K562 (cell line): ENCODE results near the gene NPAP1. TPM values are rescaled to one million over a fixed set of nuclear protein-coding genes. Genes with fewer than 3 reads are reported as not detected.

Experiments used
- ATAC-seq: fragments of 200-7000 bp; cut with Tn5 transposase; 3 replicates; pipeline ENCODE4 v1.9.1; 2020; ENCODE audit warnings: moderate library complexity
- BruUV-seq: library from RNA; stranded (reverse); fragments of 400-500 nt; replicated peaks from 2 replicates; lab custom pipeline; 2021; lab: Mats Ljungman, UMichigan
- CTCF ChIA-PET: fragments of 300-600 bp; formaldehyde crosslinking; extraction: SDS; loops from one replicate; lab custom pipeline; 2021; ENCODE audit warnings: low intra/inter-chr PET ratio; lab: Yijun Ruan, JAX
- POLR2A ChIA-PET: fragments of 300-600, 350-650 bp; sonication (Branson Sonifier 250); formaldehyde crosslinking; extraction: SDS; loops from one replicate; lab custom pipeline; 2021; ENCODE audit warnings: antibody characterized with exemption, inconsistent platforms; lab: Yijun Ruan, JAX
- DNase-seq, 4 experiments: peaks; one replicate each; pipeline versions ENCODE4 v3.0.0 to v3.0.0-alpha.2; 2011 to 2018; ENCODE audit warnings: low spot score in 3 of 4, mixed read lengths in 3 of 4; ENCODE audit errors: extremely low read depth in 1 of 4
- FAIRE-seq: peaks from 2 replicates; lab custom pipeline; 2011; peaks lifted over from hg19 to GRCh38; lab: Jason Lieb, UNC
- H2AFZ ChIP-seq: 2 replicates; pipeline ENCODE4 v1.6.0; 2011; ENCODE audit warnings: low read depth, low read length, control low read depth, inconsistent platforms
- H3K27ac ChIP-seq: fragments of 200-600 bp; 3 replicates; pipeline ENCODE4 v1.8.0; 2011; ENCODE audit warnings: low read depth, mild to moderate bottlenecking, control low read depth, inconsistent platforms, low read length, moderate library complexity, mixed read lengths; ENCODE audit errors: extremely low read depth
- H3K27me3 ChIP-seq, 2 experiments: fragments of 300-600 bp in 1 of 2; 2 replicates in 1 of 2; 3 replicates in 1 of 2; pipeline versions ENCODE4 v1.6.0 to v1.8.0; 2011; ENCODE audit warnings: inconsistent platforms in 2 of 2, low read length in 2 of 2, mild to moderate bottlenecking in 1 of 2, mixed read lengths in 1 of 2, moderate library complexity in 1 of 2; ENCODE audit not compliant: control insufficient read depth in 2 of 2, insufficient read depth in 2 of 2
- H3K36me3 ChIP-seq: fragments of 300-600 bp; 3 replicates; pipeline ENCODE4 v1.8.0; 2011; ENCODE audit warnings: mild to moderate bottlenecking, low read length, inconsistent platforms; ENCODE audit not compliant: control insufficient read depth, insufficient read depth
- H3K4me1 ChIP-seq, 2 experiments: fragments of 200-600 bp in 1 of 2; replicated peaks in 1 of 2; 2 replicates in 1 of 2; 3 replicates in 1 of 2; pipeline versions ENCODE4 v1.5.1 to v1.8.0; 2011; ENCODE audit warnings: inconsistent platforms in 2 of 2, low read length in 2 of 2, mild to moderate bottlenecking in 1 of 2, mixed read lengths in 1 of 2, moderate library complexity in 1 of 2; ENCODE audit not compliant: control insufficient read depth in 2 of 2, insufficient read depth in 2 of 2
- H3K4me2 ChIP-seq: 2 replicates; pipeline ENCODE4 v1.6.1; 2011; ENCODE audit warnings: low read length, control low read depth, inconsistent platforms, mixed read lengths; ENCODE audit not compliant: insufficient read depth
- H3K4me3 ChIP-seq: fragments of 200-600 bp; sonication (generic), shearing (Covaris generic); 2 replicates; pipeline ENCODE4 v1.5.1; 2016; ENCODE audit warnings: control low read depth, inconsistent platforms
- H3K79me2 ChIP-seq: fragments of 200-600 bp; 3 replicates; pipeline ENCODE4 v1.8.0; 2011; ENCODE audit warnings: low read length, inconsistent platforms; ENCODE audit not compliant: control insufficient read depth, insufficient read depth
- H3K9ac ChIP-seq, 2 experiments: 2 replicates each; pipeline versions ENCODE4 v1.6.0 to v1.6.1; 2011; ENCODE audit warnings: low read depth in 2 of 2, low read length in 2 of 2, control low read depth in 1 of 2, inconsistent platforms in 1 of 2, mild to moderate bottlenecking in 1 of 2, mixed read lengths in 1 of 2; ENCODE audit not compliant: insufficient read depth in 1 of 2
- H3K9me1 ChIP-seq: one replicate; pipeline ENCODE4 v1.6.0; 2011; ENCODE audit warnings: inconsistent platforms, mild to moderate bottlenecking, low read length, moderate library complexity; ENCODE audit not compliant: control insufficient read depth, insufficient read depth
- H3K9me3 ChIP-seq: replicated peaks from 2 replicates; pipeline ENCODE4 v1.5.1; 2011; ENCODE audit warnings: low read depth, low read length, inconsistent platforms; ENCODE audit not compliant: control insufficient read depth, insufficient read depth
- H4K20me1 ChIP-seq: replicated peaks from 2 replicates; pipeline ENCODE4 v1.6.1; 2011; ENCODE audit warnings: low read length, inconsistent platforms, mixed read lengths; ENCODE audit not compliant: control insufficient read depth, insufficient read depth
- BACH1 ChIP-seq: fragments of 200-800 bp; sonication (Bioruptor generic); IDR thresholded peaks from 2 replicates; pipeline ENCODE4 v1.6.1; 2016; ENCODE audit warnings: missing genetic modification characterization, missing compliant biosample characterization
- CBFA2T2 ChIP-seq: fragments of 450-650 bp; conservative IDR thresholded peaks from 2 replicates; pipeline ENCODE4 v1.6.1; 2017; ENCODE audit warnings: mild to moderate bottlenecking
- CC2D1A ChIP-seq: fragments of 450-650 bp; IDR thresholded peaks from 2 replicates; pipeline ENCODE4 v1.6.1; 2017; ENCODE audit warnings: mild to moderate bottlenecking
- CSDE1 ChIP-seq, 2 experiments: fragments of 450-650 bp; IDR thresholded peaks; 2 replicates each; pipeline ENCODE4 v1.6.1; 2016; ENCODE audit warnings: mild to moderate bottlenecking in 1 of 2
- DIDO1 ChIP-seq: fragments of 450-650 bp; IDR thresholded peaks from 2 replicates; pipeline ENCODE4 v1.6.1; 2016; ENCODE audit warnings: low read depth, missing biosample characterization, missing genetic modification characterization
- ELF2 ChIP-seq: fragments of 250-450 bp; sonication (Bioruptor Pico); IDR thresholded peaks from 2 replicates; pipeline ENCODE4 v1.5.0; 2021; ENCODE audit warnings: mild to moderate bottlenecking
- FUS ChIP-seq: fragments of 200-400 bp; formaldehyde crosslinking; optimal IDR thresholded peaks from 2 replicates; pipeline ENCODE3; 2017; ENCODE audit warnings: low read depth, low read length
- HMGN3 ChIP-seq: IDR thresholded peaks from 2 replicates; pipeline ENCODE4 v1.6.1; 2011; ENCODE audit warnings: borderline replicate concordance, low read depth, mild to moderate bottlenecking, mixed read lengths, low read length; ENCODE audit not compliant: insufficient read length; ENCODE audit errors: extremely low read depth
- ILF3 ChIP-seq: fragments of 450-650 bp; IDR thresholded peaks from 2 replicates; pipeline ENCODE4 v1.6.1; 2018; ENCODE audit warnings: antibody characterized with exemption, mild to moderate bottlenecking, moderate library complexity, borderline replicate concordance
- MBD2 ChIP-seq: sonication (generic); IDR thresholded peaks from 2 replicates; pipeline ENCODE4 v1.6.1; 2016; ENCODE audit warnings: low read depth, borderline replicate concordance
- SAFB ChIP-seq: fragments of 200-400 bp; formaldehyde crosslinking; IDR thresholded peaks from 2 replicates; pipeline ENCODE4 v1.6.1; 2017; ENCODE audit warnings: low read depth, low read length, borderline replicate concordance
- WGBS: fragments of 100-300 bp; shearing (Covaris generic); methylation state at CpG from one replicate; pipeline ENCODE4 v1.1.6; 2016; ENCODE audit warnings: low coverage, mixed read lengths; ENCODE audit not compliant: insufficient coverage; ENCODE audit errors: missing lambda C conversion rate; 5-methylcytosine and 5-hydroxymethylcytosine counted together
- in situ Hi-C: fragments of 300-500 bp; cut with MboI; formaldehyde crosslinking; loops from 4 replicates; pipeline ENCODE4 v1.15.0; 2018; ENCODE audit warnings: inconsistent platforms, mixed read lengths
- intact Hi-C: fragments of 100-400 bp; cut with micrococcal nuclease; formaldehyde crosslinking; loops from 2 replicates; pipeline ENCODE4 v1.14.2; 2022
- polyA plus RNA-seq, 8 experiments: library from polyadenylated mRNA; depleted of rRNA in 4 of 8; stranded (reverse) in 5 of 8; unstranded in 3 of 8; fragments of >200 nt; fragmentation: Nextera tagmentation in 2 of 8; fragmentation: Illumina TruSeq in 1 of 8; extraction: Ambion mirVana in 2 of 8; extraction: Trizol in 1 of 8; gene quantifications; 2 replicates each; pipeline versions ENCODE4 v1.2.1 to v1.2.3, GENCODE V29; 2011 to 2014; ENCODE audit warnings: inconsistent platforms in 1 of 8, missing spikeins in 1 of 8
- total RNA-seq, 7 experiments: library from RNA; depleted of rRNA in 6 of 7; stranded (reverse); fragments of >200 nt in 6 of 7; fragmentation: Illumina TruSeq in 2 of 7; extraction: Trizol in 2 of 7; gene quantifications; 2 replicates each; pipeline versions ENCODE4 v1.2.1 to v1.2.3, GENCODE V29; 2011 to 2021; ENCODE audit warnings: low replicate concordance in 1 of 7
- TF ChIP-seq, protein P1 (sequence below): fragments of 250-450 bp; sonication (Bioruptor Pico); IDR thresholded peaks from 2 replicates; pipeline ENCODE4 v1.4.0; 2020; ENCODE audit warnings: mild to moderate bottlenecking, moderate library complexity, borderline replicate concordance
- TF ChIP-seq, protein P2 (sequence below): fragments of 450-650 bp; conservative IDR thresholded peaks from 2 replicates; pipeline ENCODE4 v1.6.1; 2016; ENCODE audit warnings: missing genetic modification characterization, low read depth, mild to moderate bottlenecking, missing compliant biosample characterization, moderate library complexity

NPAP1 gene
- total and polyA plus RNA-seq, 9 of the 15 experiments (the other 6 are each of a cell fraction or from before 2014, with no cell fraction given) = 0.03 TPM; not detected in 8

DNA sequence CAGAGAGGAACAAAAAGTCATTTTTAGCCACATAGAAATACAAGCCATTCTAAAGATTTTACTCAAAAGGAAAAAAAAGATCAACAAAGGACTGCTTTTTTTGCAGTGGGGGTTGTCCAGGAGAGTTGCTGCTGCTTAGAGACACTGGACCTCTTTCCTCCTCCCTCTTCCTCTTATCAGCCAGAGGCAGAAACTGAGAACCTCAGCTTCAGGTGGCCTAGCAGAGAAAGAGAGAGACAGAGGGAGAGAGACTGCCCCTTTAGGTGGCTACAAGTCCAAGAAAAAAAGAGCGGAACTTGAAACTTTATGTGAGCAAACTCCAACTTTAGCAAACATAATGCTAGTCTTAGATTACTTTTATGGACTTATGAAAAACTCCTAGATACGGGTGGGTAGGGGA, 54.2 kb downstream of the NPAP1 start:
- H4K20me1 ChIP-seq = no peaks in the 10 kb centered on the region
- in situ Hi-C loops = no loop called here
- BruUV-seq = no TSS peak
- no peaks in the 10 kb centered on the region for H3K9me1 ChIP-seq
- no peaks in the 10 kb centered on the region for H3K27me3 ChIP-seq
- no peak overlapping the region for H3K4me2 ChIP-seq
- FAIRE-seq = no peak
- WGBS = 0% methylated on average over 2 of the region's 2 CpGs
- H3K4me1 ChIP-seq = no peaks in the 10 kb centered on the region
- POLR2A ChIA-PET = no interaction called here
- CTCF ChIA-PET = no interaction called here
- intact Hi-C loops = no loop called here
- no peak overlapping the region for H2AFZ ChIP-seq
- no peak overlapping the region for H3K9ac ChIP-seq
- no peaks in the 10 kb centered on the region for H3K36me3 ChIP-seq
- TF ChIP-seq FUS (no peak), CSDE1 (IDR thresholded peaks at IDR 0.05) (no peak), ILF3 (no peak), DIDO1 (tag) (no peak), ELF2 (CRISPR knock-in tag) (no peak), SAFB (no peak), MBD2 (no peak), CBFA2T2 (no peak), BACH1 (no peak), CC2D1A (no peak), HMGN3 (no peak)
- TF ChIP-seq, protein P1, sequence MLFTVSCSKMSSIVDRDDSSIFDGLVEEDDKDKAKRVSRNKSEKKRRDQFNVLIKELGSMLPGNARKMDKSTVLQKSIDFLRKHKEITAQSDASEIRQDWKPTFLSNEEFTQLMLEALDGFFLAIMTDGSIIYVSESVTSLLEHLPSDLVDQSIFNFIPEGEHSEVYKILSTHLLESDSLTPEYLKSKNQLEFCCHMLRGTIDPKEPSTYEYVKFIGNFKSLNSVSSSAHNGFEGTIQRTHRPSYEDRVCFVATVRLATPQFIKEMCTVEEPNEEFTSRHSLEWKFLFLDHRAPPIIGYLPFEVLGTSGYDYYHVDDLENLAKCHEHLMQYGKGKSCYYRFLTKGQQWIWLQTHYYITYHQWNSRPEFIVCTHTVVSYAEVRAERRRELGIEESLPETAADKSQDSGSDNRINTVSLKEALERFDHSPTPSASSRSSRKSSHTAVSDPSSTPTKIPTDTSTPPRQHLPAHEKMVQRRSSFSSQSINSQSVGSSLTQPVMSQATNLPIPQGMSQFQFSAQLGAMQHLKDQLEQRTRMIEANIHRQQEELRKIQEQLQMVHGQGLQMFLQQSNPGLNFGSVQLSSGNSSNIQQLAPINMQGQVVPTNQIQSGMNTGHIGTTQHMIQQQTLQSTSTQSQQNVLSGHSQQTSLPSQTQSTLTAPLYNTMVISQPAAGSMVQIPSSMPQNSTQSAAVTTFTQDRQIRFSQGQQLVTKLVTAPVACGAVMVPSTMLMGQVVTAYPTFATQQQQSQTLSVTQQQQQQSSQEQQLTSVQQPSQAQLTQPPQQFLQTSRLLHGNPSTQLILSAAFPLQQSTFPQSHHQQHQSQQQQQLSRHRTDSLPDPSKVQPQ (CRISPR knock-in tag) = no peak
- TF ChIP-seq, protein P2, sequence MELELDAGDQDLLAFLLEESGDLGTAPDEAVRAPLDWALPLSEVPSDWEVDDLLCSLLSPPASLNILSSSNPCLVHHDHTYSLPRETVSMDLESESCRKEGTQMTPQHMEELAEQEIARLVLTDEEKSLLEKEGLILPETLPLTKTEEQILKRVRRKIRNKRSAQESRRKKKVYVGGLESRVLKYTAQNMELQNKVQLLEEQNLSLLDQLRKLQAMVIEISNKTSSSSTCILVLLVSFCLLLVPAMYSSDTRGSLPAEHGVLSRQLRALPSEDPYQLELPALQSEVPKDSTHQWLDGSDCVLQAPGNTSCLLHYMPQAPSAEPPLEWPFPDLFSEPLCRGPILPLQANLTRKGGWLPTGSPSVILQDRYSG (tag) = no peak
- no peaks in the 10 kb centered on the region for H3K79me2 ChIP-seq
- H3K27ac ChIP-seq = no peak overlapping the region
- H3K9me3 ChIP-seq = no peaks in the 10 kb centered on the region
- no peak for ATAC-seq
- no peak for DNase-seq
- H3K4me3 ChIP-seq = no peak overlapping the region
